ENCODE measurements around the gene TTLL11.

- TF ChIP-seq, protein P1, sequence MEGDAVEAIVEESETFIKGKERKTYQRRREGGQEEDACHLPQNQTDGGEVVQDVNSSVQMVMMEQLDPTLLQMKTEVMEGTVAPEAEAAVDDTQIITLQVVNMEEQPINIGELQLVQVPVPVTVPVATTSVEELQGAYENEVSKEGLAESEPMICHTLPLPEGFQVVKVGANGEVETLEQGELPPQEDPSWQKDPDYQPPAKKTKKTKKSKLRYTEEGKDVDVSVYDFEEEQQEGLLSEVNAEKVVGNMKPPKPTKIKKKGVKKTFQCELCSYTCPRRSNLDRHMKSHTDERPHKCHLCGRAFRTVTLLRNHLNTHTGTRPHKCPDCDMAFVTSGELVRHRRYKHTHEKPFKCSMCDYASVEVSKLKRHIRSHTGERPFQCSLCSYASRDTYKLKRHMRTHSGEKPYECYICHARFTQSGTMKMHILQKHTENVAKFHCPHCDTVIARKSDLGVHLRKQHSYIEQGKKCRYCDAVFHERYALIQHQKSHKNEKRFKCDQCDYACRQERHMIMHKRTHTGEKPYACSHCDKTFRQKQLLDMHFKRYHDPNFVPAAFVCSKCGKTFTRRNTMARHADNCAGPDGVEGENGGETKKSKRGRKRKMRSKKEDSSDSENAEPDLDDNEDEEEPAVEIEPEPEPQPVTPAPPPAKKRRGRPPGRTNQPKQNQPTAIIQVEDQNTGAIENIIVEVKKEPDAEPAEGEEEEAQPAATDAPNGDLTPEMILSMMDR (conservative IDR thresholded peaks at IDR 0.05; ENCODE audit: low read length), result no peak
- no peak for TF ChIP-seq EZH2phosphoT487 (IDR thresholded peaks at IDR 0.05; ENCODE audit: borderline replicate concordance)
Observed at GRCh38 chr9:121884057-121884541, 209.0 kb downstream of the TTLL11 start.

All from Loucy (cell line).